Activated naive CD8-positive, alpha-beta T cell treated with anti-CD3 and anti-CD28 coated beads, Interleukin-2, amount 10 ng/mL, durations not matched to agents 7 days and 5 days (primary cell): Measurements from ENCODE around the gene ARL15. TPM values are rescaled to one million over a fixed set of nuclear protein-coding genes. Genes with fewer than 3 reads are reported as not detected.
"Not testable (repeated sequence)": the region's sequence is repeated elsewhere in the genome, so short reads cannot be mapped to it uniquely, and the experiment has no call there.

ENCODE experiments used
- ATAC-seq: fragments of 150-1000 bp; cut with Tn5 transposase; one replicate; pipeline ENCODE4 v1.10.0; 2021; ENCODE audit warnings: low read depth, moderate library complexity
- POLR2A ChIA-PET: fragments of 350-600 bp; sonication (Branson Sonifier 250); formaldehyde crosslinking; loops from one replicate; lab custom pipeline; 2021; ENCODE audit warnings: antibody characterized with exemption; lab: Charles Lee
- DNase-seq: peaks from one replicate; pipeline ENCODE4 v3.0.0; 2021
- H3K27ac Mint-ChIP-seq: one replicate; pipeline ENCODE4 v1.8.0; 2022; ENCODE audit warnings: mild to moderate bottlenecking, mixed read lengths
- H3K27me3 Mint-ChIP-seq: one replicate; pipeline ENCODE4 v1.8.0; 2022; ENCODE audit warnings: mild to moderate bottlenecking, moderate library complexity, mixed read lengths
- H3K36me3 Mint-ChIP-seq: one replicate; pipeline ENCODE4 v1.8.0; 2021; ENCODE audit warnings: mild to moderate bottlenecking, mixed read lengths
- H3K4me1 Mint-ChIP-seq: one replicate; pipeline ENCODE4 v1.8.0; 2021; ENCODE audit warnings: mixed read lengths
- H3K4me3 Mint-ChIP-seq: one replicate; pipeline ENCODE4 v1.8.0; 2022; ENCODE audit warnings: mild to moderate bottlenecking, moderate library complexity, mixed read lengths
- H3K9me3 Mint-ChIP-seq: one replicate; pipeline ENCODE4 v1.8.0; 2021; ENCODE audit warnings: mixed read lengths
- total RNA-seq, 2 experiments: library from RNA; stranded (reverse); gene quantifications; one replicate each; pipeline ENCODE4 v1.2.3, GENCODE V29; 2021

Gene ARL15
- total RNA-seq, 2 experiments from 2014 or later = 9.8 to 12.2 TPM

GRCh38 chr5:54086191-54086590, 224.2 kb downstream of the ARL15 start:
- peaks cover 2% of the 10 kb centered on the region for H3K9me3 Mint-ChIP-seq
- no peaks in the 10 kb centered on the region for H3K27me3 Mint-ChIP-seq
- H3K4me1 Mint-ChIP-seq = peaks cover 3% of the 10 kb centered on the region
- H3K27ac Mint-ChIP-seq = no peak overlapping the region
- ATAC-seq = no peak
- peaks cover 4% of the 10 kb centered on the region for H3K36me3 Mint-ChIP-seq
- H3K4me3 Mint-ChIP-seq = no peak overlapping the region
- POLR2A ChIA-PET = no interaction called here
- DNase-seq = no peak

GRCh38 chr5:54084696-54085095, 225.7 kb downstream of the ARL15 start:
- ATAC-seq (no peak), DNase-seq (no peak)
- no peak overlapping the region for H3K27ac Mint-ChIP-seq
- peaks cover 2% of the 10 kb centered on the region for H3K9me3 Mint-ChIP-seq
- peaks cover 3% of the 10 kb centered on the region for H3K4me1 Mint-ChIP-seq
- POLR2A ChIA-PET = no interaction called here
- H3K36me3 Mint-ChIP-seq = peaks cover 4% of the 10 kb centered on the region
- H3K4me3 Mint-ChIP-seq = no peak overlapping the region
- H3K27me3 Mint-ChIP-seq = no peaks in the 10 kb centered on the region

GRCh38 chr5:54083851-54084250, 226.5 kb downstream of the ARL15 start:
- POLR2A ChIA-PET = no interaction called here
- no peak overlapping the region for H3K4me3 Mint-ChIP-seq
- peaks cover 3% of the 10 kb centered on the region for H3K4me1 Mint-ChIP-seq
- no peak overlapping the region for H3K27ac Mint-ChIP-seq
- peaks cover 4% of the 10 kb centered on the region for H3K36me3 Mint-ChIP-seq
- no peaks in the 10 kb centered on the region for H3K27me3 Mint-ChIP-seq
- H3K9me3 Mint-ChIP-seq = peaks cover 2% of the 10 kb centered on the region
- ATAC-seq (no peak), DNase-seq (no peak)

GRCh38 chr5:54083245-54083644, 227.1 kb downstream of the ARL15 start:
- Mint-ChIP-seq H3K27ac (no peak overlapping the region), H3K36me3 (peaks cover 4% of the 10 kb centered on the region), H3K4me3 (no peak overlapping the region), H3K4me1 (peaks cover 3% of the 10 kb centered on the region), H3K9me3 (peaks cover 2% of the 10 kb centered on the region), H3K27me3 (no peaks in the 10 kb centered on the region)
- POLR2A ChIA-PET = no interaction called here
- no peak for ATAC-seq
- DNase-seq = no peak

- DNase-seq = no peak
- no peaks in the 10 kb centered on the region for H3K4me1 Mint-ChIP-seq
- H3K9me3 Mint-ChIP-seq = peaks cover 2% of the 10 kb centered on the region
- peaks cover 4% of the 10 kb centered on the region for H3K36me3 Mint-ChIP-seq
- no peak for ATAC-seq
- H3K27me3 Mint-ChIP-seq = no peaks in the 10 kb centered on the region
- POLR2A ChIA-PET = no interaction called here
- no peak overlapping the region for H3K27ac Mint-ChIP-seq
- no peak overlapping the region for H3K4me3 Mint-ChIP-seq
Observed at GRCh38 chr5:54081415-54081814, 229.0 kb downstream of the ARL15 start.

- peaks cover 4% of the 10 kb centered on the region for H3K36me3 Mint-ChIP-seq
- no peak overlapping the region for H3K4me3 Mint-ChIP-seq
- POLR2A ChIA-PET = no interaction called here
- no peak overlapping the region for H3K27ac Mint-ChIP-seq
- H3K9me3 Mint-ChIP-seq = peaks cover 2% of the 10 kb centered on the region
- no peaks in the 10 kb centered on the region for H3K27me3 Mint-ChIP-seq
- ATAC-seq (no peak), DNase-seq (no peak)
- no peaks in the 10 kb centered on the region for H3K4me1 Mint-ChIP-seq
Observed at GRCh38 chr5:54080831-54081230, 229.5 kb downstream of the ARL15 start.

GRCh38 chr5:54073735-54074134, 236.6 kb downstream of the ARL15 start:
- ATAC-seq (no peak), DNase-seq (no peak)
- H3K4me3 Mint-ChIP-seq = no peak overlapping the region
- no peaks in the 10 kb centered on the region for H3K27me3 Mint-ChIP-seq
- no peaks in the 10 kb centered on the region for H3K9me3 Mint-ChIP-seq
- H3K27ac Mint-ChIP-seq = no peak overlapping the region
- H3K4me1 Mint-ChIP-seq = no peaks in the 10 kb centered on the region
- POLR2A ChIA-PET = no interaction called here
- H3K36me3 Mint-ChIP-seq = no peaks in the 10 kb centered on the region

- ATAC-seq = no peak
- DNase-seq = no peak
- H3K27ac Mint-ChIP-seq = no peak overlapping the region
- POLR2A ChIA-PET = no interaction called here
- no peaks in the 10 kb centered on the region for H3K27me3 Mint-ChIP-seq
- H3K9me3 Mint-ChIP-seq = no peaks in the 10 kb centered on the region
- H3K4me1 Mint-ChIP-seq = no peaks in the 10 kb centered on the region
- no peak overlapping the region for H3K4me3 Mint-ChIP-seq
- H3K36me3 Mint-ChIP-seq = no peaks in the 10 kb centered on the region
Observed at GRCh38 chr5:54073131-54073530, 237.2 kb downstream of the ARL15 start.

- H3K4me1 Mint-ChIP-seq = no peaks in the 10 kb centered on the region
- ATAC-seq (no peak), DNase-seq (no peak)
- POLR2A ChIA-PET = no interaction called here
- no peak overlapping the region for H3K27ac Mint-ChIP-seq
- no peaks in the 10 kb centered on the region for H3K9me3 Mint-ChIP-seq
- H3K27me3 Mint-ChIP-seq = no peaks in the 10 kb centered on the region
- no peaks in the 10 kb centered on the region for H3K36me3 Mint-ChIP-seq
- no peak overlapping the region for H3K4me3 Mint-ChIP-seq
Observed at GRCh38 chr5:54066433-54066832, 243.9 kb downstream of the ARL15 start.

GRCh38 chr5:54063817-54064216, 246.6 kb downstream of the ARL15 start:
- H3K4me1 Mint-ChIP-seq = no peaks in the 10 kb centered on the region
- no peaks in the 10 kb centered on the region for H3K27me3 Mint-ChIP-seq
- H3K27ac Mint-ChIP-seq = no peak overlapping the region
- peaks cover 1% of the 10 kb centered on the region for H3K9me3 Mint-ChIP-seq
- no peak for ATAC-seq
- no peaks in the 10 kb centered on the region for H3K36me3 Mint-ChIP-seq
- POLR2A ChIA-PET = no interaction called here
- H3K4me3 Mint-ChIP-seq = no peak overlapping the region
- DNase-seq = no peak

- Mint-ChIP-seq H3K27ac (no peak overlapping the region), H3K4me1 (no peaks in the 10 kb centered on the region)
Observed at GRCh38 chr5:54062958-54063357, 247.4 kb downstream of the ARL15 start.

GRCh38 chr5:54060919-54061318, 249.5 kb downstream of the ARL15 start:
- H3K4me1 Mint-ChIP-seq, H3K27ac Mint-ChIP-seq, ATAC-seq, DNase-seq, H3K36me3 Mint-ChIP-seq, POLR2A ChIA-PET, H3K4me3 Mint-ChIP-seq, H3K27me3 Mint-ChIP-seq, H3K9me3 Mint-ChIP-seq: not testable (repeated sequence)

More at GRCh38 chr5:54062958-54063357, 247.4 kb downstream of the ARL15 start:
- DNase-seq (no peak), ATAC-seq (no peak)
- H3K27me3 Mint-ChIP-seq = no peaks in the 10 kb centered on the region
- POLR2A ChIA-PET = no interaction called here
- H3K36me3 Mint-ChIP-seq = no peaks in the 10 kb centered on the region
- peaks cover 1% of the 10 kb centered on the region for H3K9me3 Mint-ChIP-seq
- H3K4me3 Mint-ChIP-seq = no peak overlapping the region

- no peaks in the 10 kb centered on the region for H3K9me3 Mint-ChIP-seq
Observed at GRCh38 chr5:54049963-54050362, 260.4 kb downstream of the ARL15 start.

GRCh38 chr5:54049144-54049543, 261.2 kb downstream of the ARL15 start:
- no peak for DNase-seq
- Mint-ChIP-seq H3K4me1 (no peaks in the 10 kb centered on the region), H3K27me3 (no peaks in the 10 kb centered on the region), H3K4me3 (no peak overlapping the region), H3K36me3 (no peaks in the 10 kb centered on the region), H3K27ac (no peak overlapping the region), H3K9me3 (no peaks in the 10 kb centered on the region)
- ATAC-seq = no peak
- POLR2A ChIA-PET = no interaction called here

More at GRCh38 chr5:54049963-54050362, 260.4 kb downstream of the ARL15 start:
- H3K27me3 Mint-ChIP-seq = no peaks in the 10 kb centered on the region
- DNase-seq (no peak), ATAC-seq (no peak)
- no peak overlapping the region for H3K4me3 Mint-ChIP-seq
- H3K36me3 Mint-ChIP-seq = no peaks in the 10 kb centered on the region
- POLR2A ChIA-PET = no interaction called here
- H3K27ac Mint-ChIP-seq = no peak overlapping the region
- H3K4me1 Mint-ChIP-seq = no peaks in the 10 kb centered on the region
